NCI-H226 (cell line): ENCODE results near the gene RFXAP.

Source experiments
- DNase-seq: peaks from one replicate; pipeline ENCODE4 v3.0.0-alpha.2; 2015

Gene RFXAP

DNA sequence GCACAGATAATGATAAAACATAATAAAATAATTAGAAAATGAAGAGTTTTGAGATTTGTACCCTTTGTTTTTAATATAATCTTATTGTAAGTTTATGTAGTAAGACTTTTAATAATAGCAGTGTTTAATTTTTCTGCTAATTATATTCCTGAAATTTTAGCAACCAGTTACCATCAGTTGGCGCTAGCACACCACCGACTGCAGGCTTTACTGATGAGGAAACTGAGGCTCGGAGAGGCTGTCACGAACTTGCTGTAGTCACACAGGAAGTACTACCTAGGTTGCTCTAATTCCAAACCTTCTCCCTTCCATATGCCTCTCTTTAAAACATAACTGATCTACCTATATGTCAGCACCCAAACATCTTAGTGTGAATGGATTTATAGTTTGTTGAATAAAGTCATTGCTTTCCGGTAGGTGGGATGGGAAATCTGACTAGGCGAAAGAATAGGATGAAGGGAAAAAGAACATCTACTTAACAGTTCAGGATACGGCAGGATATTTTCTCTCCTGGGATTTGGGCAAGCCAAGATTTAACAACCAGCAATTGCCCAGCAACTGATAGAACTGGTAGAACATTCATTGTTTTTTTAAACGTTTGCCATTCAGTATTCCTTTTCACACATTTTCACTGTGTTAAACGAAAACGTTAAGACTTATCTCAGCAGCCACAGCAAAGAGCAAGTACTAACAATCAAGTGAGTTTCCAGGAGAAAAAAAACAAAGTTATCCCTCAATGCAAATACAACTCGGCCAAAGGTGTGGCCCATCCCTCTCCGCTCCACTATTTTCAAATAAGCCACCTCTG, 822 bp upstream of the RFXAP start:
- DNase-seq = no peak

GRCh38 chr13:36819739-36820090, 693 bp downstream of the RFXAP start:
- DNase-seq = no peak

- DNase-seq = no peak
These were observed 1.2 kb downstream of the RFXAP start for GRCh38 chr13:36820222-36820621.

DNA sequence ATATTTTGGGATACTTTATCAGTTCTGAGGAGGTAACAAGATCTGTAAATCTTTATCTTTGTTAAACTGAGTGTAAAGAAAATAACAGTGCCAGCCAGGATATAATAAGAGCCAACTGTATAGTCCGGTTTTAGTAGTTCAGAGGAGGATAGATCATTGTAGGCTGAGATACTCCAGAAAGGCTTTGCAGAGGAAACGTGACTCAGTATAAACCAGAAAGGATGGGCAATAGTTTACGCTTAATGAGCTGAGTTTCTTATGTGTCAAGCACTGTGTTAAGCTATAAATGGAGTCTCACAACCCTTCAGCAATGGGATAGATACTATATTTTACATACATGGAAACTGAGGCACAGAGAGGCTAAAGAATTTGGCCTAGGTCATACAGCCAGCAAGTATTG, 3.8 kb downstream of the RFXAP start:
- DNase-seq = no peak

DNA sequence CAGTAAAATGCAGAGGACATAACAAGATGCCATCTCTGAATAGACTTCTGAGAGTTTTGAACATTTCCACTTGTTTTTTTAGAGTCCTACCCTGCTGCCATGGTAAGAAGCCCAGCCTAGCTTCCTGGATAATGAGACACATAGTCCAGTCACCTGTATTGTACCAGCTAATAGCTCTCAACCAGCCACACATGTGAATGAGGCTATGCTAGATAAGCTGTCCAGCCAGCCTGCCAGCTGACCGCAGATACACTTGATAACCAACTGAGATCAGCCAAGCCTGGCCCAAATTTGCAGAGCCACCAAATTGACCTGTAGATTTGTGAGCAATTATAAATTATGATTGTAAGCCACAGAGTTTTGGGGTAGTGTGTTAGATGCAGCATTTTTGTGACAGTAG, 10.7 kb downstream of the RFXAP start:
- DNase-seq = no peak

GRCh38 chr13:36831291-36831690, 12.3 kb downstream of the RFXAP start:
- DNase-seq = no peak

GRCh38 chr13:36834299-36834698, 15.3 kb downstream of the RFXAP start:
- DNase-seq = no peak

DNA sequence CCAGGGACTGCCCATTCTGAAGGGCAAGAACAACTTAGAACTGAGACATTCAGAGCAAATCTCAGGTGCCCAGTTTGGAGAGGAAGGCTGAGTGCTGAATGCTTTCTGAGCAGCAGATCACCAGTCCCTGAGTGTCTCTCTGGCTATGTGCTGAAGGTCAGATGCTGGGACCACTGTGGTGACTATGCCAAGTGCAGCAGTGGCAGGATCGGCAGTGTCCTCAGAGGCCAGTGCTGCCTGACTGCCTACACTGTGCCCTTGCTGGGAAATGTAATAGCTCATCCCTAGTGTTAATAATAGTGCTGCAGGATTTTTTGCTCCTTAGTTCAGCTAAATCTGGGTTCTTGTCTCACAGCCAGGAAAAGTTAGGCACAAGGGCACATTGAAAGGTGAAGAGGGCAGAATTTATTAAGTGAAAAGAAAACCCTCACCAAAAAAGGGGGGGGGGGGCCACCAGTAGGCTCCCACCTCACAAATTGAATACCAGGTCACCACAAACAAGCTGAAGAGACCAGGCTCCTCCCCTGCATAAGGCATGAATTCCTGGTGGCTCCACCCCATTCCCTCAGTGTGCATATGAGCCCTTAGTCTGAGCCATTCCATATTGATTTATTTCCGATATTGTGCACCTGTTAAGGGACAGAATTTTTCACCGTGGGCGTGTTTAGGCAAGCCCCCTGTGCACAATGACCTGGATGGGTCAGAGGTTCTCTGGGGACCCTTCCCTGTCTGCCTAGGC, 18.5 kb downstream of the RFXAP start:
- DNase-seq = no peak

DNA sequence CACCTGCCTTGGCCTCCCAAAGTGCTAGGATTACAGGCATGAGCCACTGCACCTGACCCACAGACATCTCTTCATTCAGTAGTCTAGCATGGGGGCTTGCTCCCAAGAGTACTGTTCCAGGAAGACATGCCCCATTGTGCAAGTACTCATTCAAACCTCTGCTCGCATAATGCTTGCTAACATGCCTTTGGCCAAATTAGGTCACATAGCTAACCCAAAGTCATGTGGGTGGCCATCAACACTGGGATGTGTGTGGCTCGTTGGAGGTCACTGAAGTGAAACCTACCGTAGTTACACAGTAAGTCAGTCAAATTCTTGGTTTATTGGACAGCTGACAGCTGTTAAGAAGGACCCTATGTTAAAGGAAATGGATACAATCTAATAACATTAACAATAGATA, 20.3 kb downstream of the RFXAP start:
- no peak for DNase-seq

GRCh38 chr13:36839981-36840380, 21.0 kb downstream of the RFXAP start:
- no peak for DNase-seq

GRCh38 chr13:36840718-36841250, 21.8 kb downstream of the RFXAP start:
- DNase-seq = no peak

DNA sequence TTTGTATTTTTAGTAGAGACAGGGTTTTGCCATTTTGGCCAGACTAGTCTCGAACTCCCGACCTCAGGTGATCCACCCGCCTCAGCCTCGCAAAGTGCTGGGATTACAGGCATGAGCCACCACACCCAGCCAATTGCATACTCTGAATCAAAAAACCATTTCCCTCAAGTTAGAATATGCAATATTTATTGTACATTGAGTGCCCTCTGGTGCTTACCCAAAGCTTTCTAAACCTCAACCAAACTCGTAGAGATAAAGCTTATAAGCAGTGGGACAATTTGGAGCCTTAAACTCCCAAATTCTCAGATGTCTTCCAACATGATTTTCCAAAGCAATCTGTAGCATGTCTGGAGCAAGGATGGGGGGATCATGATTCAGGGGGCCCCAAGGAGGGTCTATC, 22.4 kb downstream of the RFXAP start:
- DNase-seq = no peak

- no peak for DNase-seq
These were observed 28.6 kb downstream of the RFXAP start for GRCh38 chr13:36847606-36848005.

DNA sequence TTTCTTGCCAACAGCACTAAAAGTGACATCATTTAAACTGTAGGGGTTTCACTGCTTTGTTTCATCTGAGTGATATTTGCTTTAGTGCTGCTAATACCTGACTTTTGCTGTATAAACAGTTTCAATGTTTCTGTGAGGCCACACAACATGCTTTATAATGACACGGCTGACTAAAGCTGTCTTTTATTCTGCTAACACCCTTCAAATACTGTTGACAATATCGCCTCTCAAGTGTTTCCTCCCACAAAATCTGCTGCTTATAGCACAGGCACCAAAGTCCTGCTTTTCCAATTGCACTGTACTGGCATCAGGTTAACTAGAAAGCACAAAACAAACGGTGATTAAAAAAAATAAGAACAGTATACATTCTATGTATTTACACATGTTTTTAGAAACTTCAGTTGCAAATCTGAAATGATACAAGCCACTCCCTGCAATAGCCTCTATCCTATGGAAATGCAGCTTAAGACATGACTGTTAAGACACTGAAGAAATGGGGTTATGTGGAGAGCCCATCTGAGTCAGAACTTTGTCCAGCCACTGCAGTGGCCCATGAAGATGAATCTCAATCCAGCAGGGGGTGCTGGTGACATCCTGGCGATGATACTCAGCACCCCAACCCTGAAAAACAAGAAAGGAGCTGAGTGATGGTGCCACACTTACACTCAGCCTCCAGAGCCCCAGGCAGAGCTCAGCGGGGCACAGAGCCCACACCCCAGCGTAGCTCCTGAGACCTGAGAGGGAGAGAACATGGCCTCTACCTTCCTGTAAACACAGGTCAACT, 29.4 kb downstream of the RFXAP start:
- DNase-seq = no peak

- DNase-seq = no peak
These were observed 31.9 kb downstream of the RFXAP start for GRCh38 chr13:36850790-36851438.

GRCh38 chr13:36857253-36857652, 38.2 kb downstream of the RFXAP start:
- no peak for DNase-seq

DNA sequence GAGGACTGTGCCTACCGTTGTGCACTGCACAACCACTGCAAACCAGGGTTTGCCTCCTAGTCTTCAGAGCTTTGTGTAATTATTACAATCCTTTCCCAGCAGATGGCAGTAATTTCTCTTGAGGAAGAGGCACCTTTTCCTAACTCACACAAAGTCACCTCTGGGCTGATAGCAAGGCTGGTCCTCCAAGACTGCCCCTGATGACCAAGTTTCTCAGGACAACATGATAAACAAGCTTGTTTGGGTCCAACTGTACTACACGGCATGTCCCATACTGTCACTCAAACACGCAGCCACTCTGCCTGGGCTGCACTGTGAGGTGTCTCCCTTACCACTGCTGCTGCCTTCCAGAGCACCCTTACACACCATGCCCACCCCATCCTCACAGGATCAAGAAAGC, 39.3 kb downstream of the RFXAP start:
- peak; percentile 2 for DNase-seq

- no peak for DNase-seq
These were observed 40.2 kb downstream of the RFXAP start for GRCh38 chr13:36859259-36859658.

- DNase-seq = no peak
These were observed 43.1 kb downstream of the RFXAP start for GRCh38 chr13:36862002-36862685.

GRCh38 chr13:36862722-36863121, 43.7 kb downstream of the RFXAP start:
- no peak for DNase-seq

DNA sequence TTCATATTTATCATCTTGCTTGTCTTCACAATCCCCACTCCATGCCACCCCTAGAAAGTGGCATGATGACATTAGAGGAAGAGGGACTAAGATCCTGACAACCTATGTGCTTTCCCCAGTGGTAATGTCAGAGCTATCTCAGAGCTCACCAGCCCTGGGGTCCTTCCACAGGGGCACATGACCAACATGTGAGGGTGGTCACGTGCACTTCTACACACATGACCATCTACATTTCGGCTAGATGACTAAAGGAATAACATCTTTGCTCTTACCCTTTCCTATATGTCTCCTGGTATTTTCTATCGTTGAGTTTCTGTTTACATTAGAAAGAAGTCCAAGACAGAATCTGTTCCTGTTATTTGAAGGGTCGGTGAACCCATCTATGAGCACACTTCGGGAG, 46.2 kb downstream of the RFXAP start:
- no peak for DNase-seq

DNA sequence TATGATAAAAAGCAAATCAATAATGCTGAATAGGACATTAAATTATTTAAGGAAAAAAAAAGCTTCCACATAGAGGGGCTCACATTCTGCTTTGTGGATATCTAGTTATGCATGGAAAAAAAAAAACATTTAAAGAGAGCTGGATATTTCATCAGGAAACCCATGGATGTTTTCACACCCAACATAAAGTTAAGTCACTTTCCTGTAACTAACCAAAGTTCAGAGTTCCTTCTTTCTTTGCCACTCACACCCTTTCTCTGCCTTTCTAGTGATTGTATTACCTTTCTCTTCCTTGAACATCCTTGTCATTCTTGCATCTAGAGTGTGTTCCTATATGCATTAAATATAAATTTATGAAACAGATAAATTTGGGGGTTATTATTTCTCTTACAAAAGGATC, 47.2 kb downstream of the RFXAP start:
- DNase-seq = no peak
